COLO829 (cell line): ENCODE results near the gene C19orf85.
"Not testable (repeated sequence)": the region's sequence is repeated elsewhere in the genome, so short reads cannot be mapped to it uniquely, and the experiment has no call there.

Experiments used
- DNase-seq: peaks from one replicate; pipeline ENCODE4 v3.0.0; 2012; ENCODE audit warnings: low spot score

C19orf85 gene

GRCh38 chr19:55457683-55458457 lies 6.7 kb downstream of the C19orf85 start:
- no peak for DNase-seq

DNA sequence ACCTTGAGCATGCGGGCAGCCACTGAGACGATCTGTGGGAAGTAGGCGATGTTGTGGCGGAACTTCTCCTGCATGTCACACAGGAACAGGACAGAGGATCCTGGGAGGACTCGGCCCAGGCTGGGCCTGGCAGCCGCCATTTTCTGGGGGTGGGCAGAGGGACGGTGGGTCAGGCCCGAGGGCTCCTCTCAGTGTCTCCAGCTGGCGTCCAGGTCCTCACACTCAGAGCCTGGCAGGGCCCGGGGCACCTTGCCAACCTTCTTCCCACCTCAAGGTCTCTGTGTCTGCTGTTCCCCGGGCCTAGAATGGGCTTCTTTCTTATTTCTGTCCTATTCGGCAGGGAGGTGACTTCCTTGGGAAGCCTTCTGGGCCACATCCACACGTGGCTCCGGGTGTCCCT lies 8.2 kb downstream of the C19orf85 start:
- no peak for DNase-seq

GRCh38 chr19:55455576-55456235 lies 8.8 kb downstream of the C19orf85 start:
- DNase-seq, result no peak

DNA sequence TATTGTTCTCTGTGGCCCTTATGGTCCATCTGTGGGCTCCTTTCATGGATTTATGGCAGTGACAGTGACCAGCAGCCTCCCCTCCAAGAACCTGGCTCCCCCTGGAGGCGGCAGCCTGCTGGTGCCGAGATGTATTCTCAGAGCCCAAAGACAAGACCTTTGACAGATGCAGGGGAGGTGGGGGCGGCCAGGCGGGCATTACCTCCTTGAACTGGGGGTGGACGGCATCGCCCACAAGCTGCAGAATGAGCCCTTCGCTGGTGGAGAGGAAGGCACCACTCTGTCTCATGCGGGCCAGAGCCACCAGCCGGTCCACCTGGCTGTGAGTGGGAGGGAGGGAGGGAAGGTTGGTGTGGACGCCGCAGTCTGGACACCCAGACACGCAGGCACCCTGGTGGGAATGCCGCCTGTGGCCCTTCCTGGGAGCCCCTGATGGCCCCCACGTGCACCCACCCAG lies 9.7 kb downstream of the C19orf85 start:
- peak; percentile 59 for DNase-seq

GRCh38 chr19:55453511-55454260 lies 10.9 kb downstream of the C19orf85 start:
- DNase-seq, result no peak

GRCh38 chr19:55452749-55453346 lies 11.7 kb downstream of the C19orf85 start:
- peak; percentile 95 for DNase-seq

GRCh38 chr19:55451965-55452748 lies 12.4 kb downstream of the C19orf85 start:
- DNase-seq, result no peak

DNA sequence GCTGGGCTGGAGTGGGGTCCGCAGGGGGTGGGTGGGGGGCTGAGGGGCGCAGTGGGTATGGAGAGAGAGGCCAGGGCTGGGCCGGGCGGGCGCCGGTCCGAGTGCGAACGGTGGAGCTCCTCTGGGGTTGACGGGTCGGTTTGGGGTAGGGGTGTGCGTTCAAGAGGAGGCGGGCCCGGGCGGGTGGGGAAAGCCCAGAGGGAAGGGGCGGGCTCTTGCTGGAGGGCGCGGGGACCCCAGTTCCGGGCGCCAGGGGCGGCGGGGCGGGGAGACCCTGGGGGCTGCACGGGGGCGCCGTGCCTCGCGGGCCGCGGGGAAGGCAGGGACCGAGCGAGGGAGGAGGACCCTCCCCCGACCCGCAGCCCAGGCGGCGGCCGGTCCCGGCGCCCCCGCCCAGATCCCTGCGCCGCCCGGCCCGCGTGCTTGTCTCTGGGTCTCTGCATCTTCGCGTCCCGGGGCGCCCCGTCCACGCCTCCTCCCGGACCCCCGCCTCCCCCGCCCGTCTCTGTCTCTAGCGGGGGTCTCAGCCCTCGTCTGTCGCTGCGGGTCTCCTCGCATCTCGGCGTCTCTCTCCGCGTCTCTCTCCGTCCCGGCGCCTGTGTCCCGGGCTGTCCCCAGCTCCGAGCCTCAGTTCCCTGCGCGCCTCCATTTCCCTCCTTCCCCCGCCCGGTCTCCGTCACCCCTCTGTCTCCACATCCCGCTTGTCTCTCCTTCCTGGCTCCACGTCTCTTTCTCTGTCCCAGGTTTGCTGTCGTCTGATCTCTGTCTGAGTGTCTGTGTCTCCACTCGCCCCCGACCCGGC lies 13.2 kb downstream of the C19orf85 start:
- DNase-seq, result no peak

GRCh38 chr19:55449469-55449868 lies 15.1 kb downstream of the C19orf85 start:
- no peak for DNase-seq

- DNase-seq, result not testable (repeated sequence)
Observed at GRCh38 chr19:55448175-55448490, 16.4 kb downstream of the C19orf85 start.

DNA sequence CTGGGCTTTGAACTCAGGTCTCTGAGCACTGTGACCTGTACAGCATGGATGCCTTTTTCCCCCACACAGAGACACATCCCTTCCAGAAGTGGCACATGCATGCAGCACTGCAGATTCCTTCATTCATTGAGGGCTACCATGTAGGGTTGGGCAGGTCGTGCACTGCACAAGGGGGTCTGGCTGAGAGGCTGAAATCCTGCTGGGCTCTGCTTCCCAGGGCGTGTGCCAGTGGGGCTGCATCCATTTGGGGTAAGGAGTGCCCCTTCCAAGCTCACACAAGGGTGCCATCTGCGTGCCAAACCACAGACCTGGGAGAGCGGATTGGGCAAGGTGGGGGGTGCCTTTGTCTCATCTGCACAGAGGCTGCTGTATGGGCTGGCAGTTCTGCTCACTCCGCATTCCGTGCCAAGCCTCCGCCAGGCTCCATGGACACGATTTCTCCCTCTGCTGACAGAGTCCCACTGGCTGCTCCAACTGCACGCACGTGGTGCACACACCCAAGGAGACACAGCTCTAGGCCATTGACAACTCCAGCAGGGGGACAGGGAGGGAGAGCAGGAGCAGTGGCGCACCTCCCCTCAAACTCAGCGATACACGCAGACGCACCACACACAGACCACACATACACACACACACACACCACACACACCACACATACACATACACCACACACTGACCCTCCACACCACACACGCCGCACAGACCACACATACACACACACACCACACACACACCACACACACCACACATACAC lies 17.0 kb downstream of the C19orf85 start:
- DNase-seq, result peak; percentile 45

DNA sequence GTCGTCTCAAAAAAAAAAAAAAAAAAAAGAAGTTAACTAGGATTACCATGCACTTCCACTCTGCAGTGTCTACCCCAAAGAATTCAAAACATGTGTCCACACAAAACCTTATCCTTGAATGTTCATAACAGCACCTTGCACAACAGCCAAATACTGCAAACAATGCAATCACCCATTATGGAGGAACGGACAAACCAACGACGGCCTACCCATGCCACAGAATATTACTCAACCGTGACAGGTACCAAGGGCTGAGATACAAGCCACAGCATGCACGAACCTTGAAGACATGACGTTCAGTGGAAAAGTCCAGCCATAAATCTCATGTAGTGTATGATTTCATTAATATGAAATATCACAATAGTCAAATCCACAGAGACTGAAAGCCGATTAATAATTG lies 18.5 kb downstream of the C19orf85 start:
- no peak for DNase-seq

DNA sequence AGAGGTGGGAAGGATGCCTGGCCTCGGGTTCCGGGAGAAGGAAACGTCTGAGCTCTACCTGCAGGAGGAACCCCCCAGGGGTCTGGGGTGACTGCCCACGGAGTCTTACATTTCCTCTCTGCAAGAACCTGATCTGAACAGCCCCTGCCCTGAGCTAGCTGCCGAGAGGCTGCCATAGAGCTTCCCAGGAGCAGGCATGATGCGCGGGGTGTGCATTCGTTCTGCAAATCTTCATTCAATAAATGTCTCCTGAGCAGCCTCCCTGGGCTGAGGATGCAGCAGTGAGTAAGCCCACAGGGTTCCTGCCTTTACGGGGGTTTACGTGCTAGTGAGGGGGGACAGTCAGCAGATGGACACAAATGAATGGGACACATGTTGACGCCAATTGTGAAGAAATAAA lies 19.9 kb downstream of the C19orf85 start:
- no peak for DNase-seq

- no peak for DNase-seq
Observed at GRCh38 chr19:55443824-55444480, 20.6 kb downstream of the C19orf85 start.

- no peak for DNase-seq
Observed at GRCh38 chr19:55443045-55443823, 21.3 kb downstream of the C19orf85 start, which contains the start of gene SHISA7. SHISA7 (minus strand) TSS chr19:55443300; CDS start chr19:55442863, 437 bp downstream.

- DNase-seq, result no peak
Observed at GRCh38 chr19:55442372-55442961, 22.1 kb downstream of the C19orf85 start.

GRCh38 chr19:55441692-55442321 lies 22.7 kb downstream of the C19orf85 start:
- no peak for DNase-seq

- DNase-seq, result no peak
Observed at GRCh38 chr19:55441319-55441691, 23.2 kb downstream of the C19orf85 start.
